Activated CD4-positive, alpha-beta T cell treated with anti-CD3 and anti-CD28 coated beads, Interleukin-2, Interleukin-6, amounts not matched to agents 100 ng/mL and 50 ng/mL, durations not matched to agents 16 hours and 8 hours (primary cell): ENCODE data around the gene COX20.

Source experiments
- DNase-seq: peaks from one replicate; pipeline ENCODE4 v3.0.0-alpha.2; 2020

Gene COX20

DNA sequence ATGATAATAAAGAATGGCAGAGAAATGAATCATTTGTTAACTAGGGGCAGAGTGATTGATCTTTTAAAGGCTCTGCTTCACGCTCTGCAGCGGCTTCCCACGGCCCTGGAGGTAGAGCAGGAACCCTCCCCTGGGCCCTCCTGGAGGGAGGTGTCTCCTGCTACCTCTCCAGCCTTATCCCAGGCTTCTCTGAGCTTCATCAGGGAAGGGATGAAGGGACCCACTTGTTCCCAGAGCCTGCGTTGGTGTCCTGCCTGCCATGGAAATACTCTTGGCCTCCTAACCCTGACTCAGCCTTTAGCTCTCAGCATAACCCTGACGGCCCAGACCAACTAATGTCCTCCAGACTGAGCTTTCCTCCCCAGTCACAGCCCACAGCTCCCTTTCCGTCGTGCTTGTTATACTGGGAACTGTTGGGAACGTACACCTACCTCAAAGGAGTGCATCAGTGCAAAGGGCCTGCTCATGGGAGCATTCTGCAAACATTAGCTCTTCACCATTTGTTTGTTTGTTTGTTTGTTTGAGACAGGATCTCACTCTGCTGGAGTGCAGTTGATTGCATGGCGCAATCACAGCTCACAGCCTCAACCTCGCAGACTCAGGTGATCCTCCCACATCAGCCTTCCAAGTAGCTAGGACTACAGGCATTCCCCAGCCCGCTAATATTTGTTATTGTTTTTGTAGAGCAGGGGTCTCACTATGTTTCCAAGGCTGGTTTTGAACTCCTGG is 46.3 kb downstream of the COX20 start:
- DNase-seq: no peak

DNA sequence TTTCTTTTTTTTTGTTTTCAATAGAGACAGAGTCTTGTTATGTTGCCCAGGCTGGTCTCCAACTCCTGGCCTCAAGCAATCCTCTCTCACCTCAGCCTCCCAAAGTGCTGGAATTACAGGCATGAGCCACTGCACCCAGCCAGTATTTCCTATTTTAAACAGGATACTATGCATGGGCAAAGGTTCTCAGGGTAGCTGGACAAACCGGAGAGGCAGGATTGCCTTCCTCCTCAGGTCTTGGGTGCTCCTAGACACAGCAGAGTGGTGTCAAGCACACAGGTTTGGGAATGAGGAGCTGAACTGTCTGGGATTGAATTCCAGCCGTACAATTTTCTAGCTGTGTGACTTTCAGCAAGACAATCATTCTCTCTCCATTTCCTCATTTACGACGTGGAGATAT is 51.8 kb downstream of the COX20 start:
- no peak for DNase-seq

DNA sequence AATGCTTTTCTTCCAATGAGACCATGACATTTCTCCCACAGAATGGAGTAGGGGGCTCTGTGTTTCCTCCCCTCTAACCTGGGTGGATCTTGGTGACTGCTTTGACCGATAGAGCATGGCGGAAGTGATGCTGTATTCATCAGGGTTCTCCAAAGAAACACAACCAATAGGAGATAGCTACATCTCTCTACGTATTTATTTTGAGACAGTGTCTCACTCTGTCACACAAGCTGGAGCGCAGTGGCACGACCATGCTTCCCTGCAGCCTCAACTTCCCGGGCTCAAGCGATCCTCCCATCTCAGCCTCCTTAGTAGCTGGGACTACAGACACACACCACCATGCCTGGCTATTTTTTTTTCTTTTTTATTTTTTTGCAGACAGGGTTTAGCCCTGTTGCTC is 58.4 kb downstream of the COX20 start:
- no peak for DNase-seq
